SK-N-SH (cell line): ENCODE results near the gene DIS3L2. TPM values are rescaled to one million over a fixed set of nuclear protein-coding genes. Genes with fewer than 3 reads are reported as not detected.
"Not testable (repeated sequence)": the region's sequence is repeated elsewhere in the genome, so short reads cannot be mapped to it uniquely, and the experiment has no call there.

ENCODE experiments used
- CTCF ChIA-PET: fragments of 300-600, 350-600 bp; formaldehyde crosslinking; extraction: SDS; loops from one replicate; lab custom pipeline; 2021; lab: Yijun Ruan, JAX
- POLR2A ChIA-PET: fragments of 350-600 bp; sonication (Branson Sonifier 250); formaldehyde crosslinking; extraction: SDS; loops from one replicate; lab custom pipeline; 2020; ENCODE audit warnings: antibody characterized with exemption, inconsistent platforms; lab: Yijun Ruan, JAX
- DNase-seq: peaks from one replicate; pipeline ENCODE4 v3.0.0; 2012
- H2AFZ ChIP-seq: fragments of 200-600 bp; sonication (generic); 2 replicates; pipeline ENCODE4 v1.8.1; 2016; ENCODE audit warnings: antibody characterized with exemption, mild to moderate bottlenecking, low read depth
- H3F3A ChIP-seq: fragments of 200-600 bp; sonication (generic); replicated peaks from 2 replicates; pipeline ENCODE3; 2016; ENCODE audit warnings: antibody characterized with exemption, mild to moderate bottlenecking; ENCODE audit not compliant: insufficient read depth
- H3K27ac ChIP-seq, 2 experiments: fragments of 200-500 bp in 1 of 2; fragments of 200-600 bp in 1 of 2; sonication (Bioruptor generic) in 1 of 2; sonication (generic), shearing (Covaris generic) in 1 of 2; 2 replicates each; pipeline versions ENCODE4 v1.5.1 to v1.6.1; 2014 to 2016; ENCODE audit warnings: low read depth in 2 of 2, inconsistent platforms in 1 of 2, low read length in 1 of 2, mild to moderate bottlenecking in 1 of 2, mixed read lengths in 1 of 2
- H3K27me3 ChIP-seq: fragments of 200-600 bp; sonication (generic), shearing (Covaris generic); 2 replicates; pipeline ENCODE4 v1.6.1; 2016; ENCODE audit warnings: mixed run types; ENCODE audit not compliant: insufficient read depth
- H3K36me3 ChIP-seq, 2 experiments: fragments of 200-500 bp in 1 of 2; fragments of 200-600 bp in 1 of 2; sonication (Bioruptor generic) in 1 of 2; sonication (generic) in 1 of 2; replicated peaks in 1 of 2; 2 replicates each; pipeline versions ENCODE3 to v1.5.1; 2014 to 2016; ENCODE audit warnings: low read length in 1 of 2, mild to moderate bottlenecking in 1 of 2; ENCODE audit not compliant: insufficient read depth in 2 of 2, control insufficient read depth in 1 of 2
- H3K4me1 ChIP-seq, 2 experiments: fragments of 200-500 bp in 1 of 2; fragments of 200-600 bp in 1 of 2; sonication (Bioruptor generic) in 1 of 2; sonication (generic), shearing (Covaris generic) in 1 of 2; 2 replicates each; pipeline versions ENCODE4 v1.5.1 to v1.6.1; 2014 to 2016; ENCODE audit warnings: low read depth in 1 of 2, low read length in 1 of 2, mixed run types in 1 of 2; ENCODE audit not compliant: insufficient read depth in 2 of 2, control insufficient read depth in 1 of 2
- H3K4me2 ChIP-seq: fragments of 200-600 bp; sonication (generic), shearing (Covaris generic); 2 replicates; pipeline ENCODE4 v1.6.1; 2017; ENCODE audit warnings: mixed run types
- H3K4me3 ChIP-seq, 2 experiments: fragments of 200-500 bp in 1 of 2; fragments of 200-600 bp in 1 of 2; sonication (Bioruptor generic) in 1 of 2; sonication (generic), shearing (Covaris generic) in 1 of 2; 2 replicates each; pipeline versions ENCODE4 v1.5.1 to v1.8.1; 2014 to 2016; ENCODE audit warnings: low read depth in 2 of 2, inconsistent platforms in 1 of 2, low read length in 1 of 2, mild to moderate bottlenecking in 1 of 2, mixed read lengths in 1 of 2, moderate library complexity in 1 of 2
- H3K79me2 ChIP-seq: fragments of 200-600 bp; sonication (generic); 2 replicates; pipeline ENCODE4 v1.8.1; 2017; ENCODE audit warnings: mild to moderate bottlenecking; ENCODE audit not compliant: insufficient read depth
- H3K9ac ChIP-seq: fragments of 200-600 bp; sonication (generic); 2 replicates; pipeline ENCODE4 v1.6.1; 2017; ENCODE audit warnings: mixed run types
- H3K9me2 ChIP-seq: fragments of 200-600 bp; sonication (generic); 2 replicates; pipeline ENCODE4 v1.6.1; 2017; ENCODE audit warnings: mixed run types
- H3K9me3 ChIP-seq: fragments of 200-600 bp; sonication (generic); 2 replicates; pipeline ENCODE4 v1.6.1; 2017; ENCODE audit warnings: mixed run types, mild to moderate bottlenecking, moderate library complexity
- H4K20me1 ChIP-seq: fragments of 200-600 bp; sonication (generic); 2 replicates; pipeline ENCODE4 v1.6.1; 2017; ENCODE audit warnings: mild to moderate bottlenecking, mixed run types; ENCODE audit not compliant: insufficient read depth
- CHD2 ChIP-seq: fragments of 150-350 bp; IDR thresholded peaks from 2 replicates; pipeline ENCODE4 v1.6.1; 2018; ENCODE audit warnings: low read length; ENCODE audit not compliant: partially characterized antibody
- CTCF ChIP-seq: fragments of 200-600 bp; sonication (generic); IDR thresholded peaks from 2 replicates; pipeline ENCODE4 v1.6.1; 2017; ENCODE audit warnings: antibody characterized with exemption, mild to moderate bottlenecking, moderate library complexity
- FOSL2 ChIP-seq: IDR thresholded peaks from 2 replicates; pipeline ENCODE4 v1.4.0; 2012; ENCODE audit warnings: low read depth, mild to moderate bottlenecking, moderate library complexity, borderline replicate concordance
- FOXJ3 ChIP-seq: sonication (generic); formaldehyde crosslinking; IDR thresholded peaks from 2 replicates; pipeline ENCODE4 v1.5.1; 2020; ENCODE audit warnings: mild to moderate bottlenecking, missing genetic modification reagents
- GATA2 ChIP-seq: sonication (generic); formaldehyde crosslinking; IDR thresholded peaks from 2 replicates; pipeline ENCODE4 v1.5.0; 2020; ENCODE audit warnings: mild to moderate bottlenecking, missing genetic modification reagents
- JUND ChIP-seq: IDR thresholded peaks from 2 replicates; pipeline ENCODE4 v1.4.0; 2012
- MEF2A ChIP-seq: IDR thresholded peaks from 2 replicates; pipeline ENCODE4 v1.4.0; 2012; ENCODE audit warnings: low read depth, borderline replicate concordance
- MXI1 ChIP-seq: IDR thresholded peaks from 2 replicates; pipeline ENCODE4 v1.6.1; 2012; ENCODE audit warnings: mild to moderate bottlenecking, low read depth, low read length, improper control_type of control experiment
- PBX3 ChIP-seq: IDR thresholded peaks from 2 replicates; pipeline ENCODE4; 2012
- POLR2AphosphoS5 ChIP-seq: IDR thresholded peaks from 2 replicates; pipeline ENCODE4 v1.6.1; 2012; ENCODE audit warnings: low read depth, low read length
- RAD21 ChIP-seq: IDR thresholded peaks from 2 replicates; pipeline ENCODE4 v1.6.1; 2012; ENCODE audit warnings: mild to moderate bottlenecking, low read length
- RCOR1 ChIP-seq: fragments of 150-350 bp; IDR thresholded peaks from 2 replicates; pipeline ENCODE4 v1.6.1; 2017; ENCODE audit warnings: antibody characterized with exemption, low read length
- RFX5 ChIP-seq: IDR thresholded peaks from 2 replicates; pipeline ENCODE4 v1.6.1; 2012; ENCODE audit warnings: mild to moderate bottlenecking, improper control_type of control experiment, low read length
- SMC3 ChIP-seq: IDR thresholded peaks from 2 replicates; pipeline ENCODE4 v1.6.1; 2012; ENCODE audit warnings: low read depth, low read length, improper control_type of control experiment
- TAF1 ChIP-seq: IDR thresholded peaks from 2 replicates; pipeline ENCODE4 v1.6.1; 2012; ENCODE audit warnings: low read depth, mild to moderate bottlenecking, low read length, moderate library complexity, borderline replicate concordance
- TCF12 ChIP-seq: IDR thresholded peaks from 2 replicates; pipeline ENCODE4 v1.4.0; 2012
- WGBS: methylation state at CpG from one replicate; pipeline ENCODE4 v1.1.6; 2017; ENCODE audit warnings: low lambda C conversion rate; 5-methylcytosine and 5-hydroxymethylcytosine counted together
- polyA plus RNA-seq, 3 experiments: library from polyadenylated mRNA; depleted of rRNA; stranded (reverse); fragments of >200 nt; gene quantifications; 2 replicates each; pipeline ENCODE4 v1.2.3, GENCODE V29; 2012

DIS3L2 gene
- polyA plus RNA-seq, 1 of the 3 experiments (the other 2 are of a cell fraction) = 17.9 TPM

- no peak for TF ChIP-seq MXI1
- no peak for TF ChIP-seq TAF1
- TF ChIP-seq JUND = no peak
- no peak for TF ChIP-seq RAD21
These were observed 368.2 kb downstream of the DIS3L2 start (continued) for GRCh38 chr2:232329716-232330067.

GRCh38 chr2:232330068-232330999 lies 368.8 kb downstream of the DIS3L2 start:
- peaks cover 21% of the 10 kb centered on the region for H4K20me1 ChIP-seq
- no peak for DNase-seq
- no peaks in the 10 kb centered on the region for H3K79me2 ChIP-seq
- H3K9ac ChIP-seq = no peak overlapping the region
- no peak overlapping the region for H2AFZ ChIP-seq
- H3K4me2 ChIP-seq = no peak overlapping the region
- no peak overlapping the region for H3K4me3 ChIP-seq
- no peaks in the 10 kb centered on the region for H3K36me3 ChIP-seq
- no peak overlapping the region for H3K27ac ChIP-seq
- no peaks in the 10 kb centered on the region for H3K27me3 ChIP-seq
- 93% methylated on average over 7 of the region's 17 CpGs for WGBS
- H3K4me1 ChIP-seq = peaks cover 0 to 4% of the 10 kb centered on the region in 2 experiments; a peak in 1 of 4 replicates
- no peaks in the 10 kb centered on the region for H3K9me3 ChIP-seq
- ChIA-PET POLR2A (no interaction called here), CTCF (interaction anchor here (1.4 to 13.4 kb wide), 2 partner anchors 406 to 424 kb away, joined by 4 to 214 read pairs; partner anchors contain the start of gene NPPC)
- H3K9me2 ChIP-seq = no peaks in the 10 kb centered on the region
- H3F3A ChIP-seq = no peaks in the 10 kb centered on the region
- TF ChIP-seq TCF12 (no peak), CTCF (no peak), POLR2AphosphoS5 (no peak), FOXJ3 (CRISPR knock-in tag) (no peak), SMC3 (no peak), CHD2 (no peak), TAF1 (no peak), RFX5 (no peak), PBX3 (no peak), MEF2A (no peak), GATA2 (CRISPR knock-in tag) (no peak), FOSL2 (no peak), RCOR1 (no peak)

- CTCF ChIA-PET = interaction anchor here (1.4 to 13.4 kb wide), 2 partner anchors 406 to 425 kb away, joined by 4 to 214 read pairs; partner anchors contain the start of gene NPPC
These were observed 369.5 kb downstream of the DIS3L2 start for GRCh38 chr2:232331061-232331460.

GRCh38 chr2:232331641-232332040 lies 370.1 kb downstream of the DIS3L2 start:
- H3K27ac ChIP-seq, H3K9ac ChIP-seq, H3K9me2 ChIP-seq, H3K9me3 ChIP-seq, H3K4me3 ChIP-seq, H3K4me2 ChIP-seq, POLR2A ChIA-PET, DNase-seq, H2AFZ ChIP-seq, H3K79me2 ChIP-seq, H3K4me1 ChIP-seq, H3F3A ChIP-seq, H3K36me3 ChIP-seq, H3K27me3 ChIP-seq: not testable (repeated sequence)
- 80% methylated on average over 1 of the region's 11 CpGs for WGBS
- CTCF ChIA-PET = interaction anchor here (13.4 kb wide), 1 partner anchor 407 kb away, joined by 214 read pairs; the partner anchor contains the start of gene NPPC
- H4K20me1 ChIP-seq = peaks cover 13% of the 10 kb centered on the region

More at GRCh38 chr2:232331061-232331460, 369.5 kb downstream of the DIS3L2 start:
- H3K4me1 ChIP-seq, H3K9ac ChIP-seq, H3F3A ChIP-seq, H2AFZ ChIP-seq, H3K27ac ChIP-seq, H3K9me2 ChIP-seq, H3K27me3 ChIP-seq, H3K36me3 ChIP-seq, H3K4me2 ChIP-seq, H3K9me3 ChIP-seq, H3K4me3 ChIP-seq, POLR2A ChIA-PET, DNase-seq, H3K79me2 ChIP-seq: not testable (repeated sequence)
- no CpG with 5 or more reads among the region's 11 CpGs for WGBS
- H4K20me1 ChIP-seq = peaks cover 17% of the 10 kb centered on the region
